BJ (cell line): Measurements from ENCODE around the gene SLC25A40. TPM values are rescaled to one million over a fixed set of nuclear protein-coding genes. Genes with fewer than 3 reads are reported as not detected.
A peak's percentile ranks its signal among the peaks of the same experiment; 100 is the strongest.
"Not testable (repeated sequence)": the region's sequence is repeated elsewhere in the genome, so short reads cannot be mapped to it uniquely, and the experiment has no call there.

Experiments used
- CTCF ChIA-PET: fragments of 350-600 bp; formaldehyde crosslinking; extraction: SDS; loops from one replicate; lab custom pipeline; 2021; ENCODE audit warnings: antibody characterized with exemption, inconsistent platforms; lab: Yijun Ruan, JAX
- POLR2A ChIA-PET: fragments of 300-600 bp; sonication (Branson Sonifier 250); formaldehyde crosslinking; extraction: SDS; loops from one replicate; lab custom pipeline; 2021; ENCODE audit warnings: antibody characterized with exemption; lab: Charles Lee
- DNase-seq: peaks from one replicate; pipeline ENCODE4 v3.0.0-alpha.2; 2011; ENCODE audit warnings: low read depth
- H3K27me3 ChIP-seq: 2 replicates; pipeline ENCODE4 v1.6.0; 2011; ENCODE audit warnings: low read length; ENCODE audit not compliant: control insufficient read depth, insufficient read depth
- H3K36me3 ChIP-seq: 2 replicates; pipeline ENCODE4 v1.5.1; 2011; ENCODE audit warnings: low read length; ENCODE audit not compliant: control insufficient read depth, insufficient read depth
- H3K4me3 ChIP-seq: 2 replicates; pipeline ENCODE4 v1.5.1; 2011; ENCODE audit warnings: low read depth, mild to moderate bottlenecking, control low read depth, low read length
- CTCF ChIP-seq: IDR thresholded peaks from 2 replicates; pipeline ENCODE4 v1.5.1; 2011; ENCODE audit warnings: low read depth, mild to moderate bottlenecking, control low read depth, inconsistent platforms, low read length, moderate library complexity; ENCODE audit not compliant: insufficient read depth
- polyA minus RNA-seq: library from RNA; depleted of rRNA, polyadenylated mRNA; stranded (reverse); fragments of >200 nt; gene quantifications from 2 replicates; pipeline ENCODE4 v1.2.3, GENCODE V29; 2011; rRNA and poly(A)+ RNA removed
- polyA plus RNA-seq: library from polyadenylated mRNA; depleted of rRNA; stranded (reverse); fragments of >200 nt; gene quantifications from 2 replicates; pipeline ENCODE4 v1.2.3, GENCODE V29; 2011; rRNA removed

The SLC25A40 gene
- polyA plus RNA-seq (5.5 and 7.5 TPM in 2 replicates), polyA minus RNA-seq (1.9 and 2.8 TPM in 2 replicates)

- peak; percentile 59 for DNase-seq
- H3K27me3 ChIP-seq: no peaks in the 10 kb centered on the region
- no peak for TF ChIP-seq CTCF
- CTCF ChIA-PET: no interaction called here
- no peaks in the 10 kb centered on the region for H3K36me3 ChIP-seq
- POLR2A ChIA-PET: no interaction called here
- peak within 1 kb of the TSS; percentile 82 for H3K4me3 ChIP-seq
Observed at GRCh38 chr7:87876040-87876868, at the start of gene SLC25A40, which contains the start of gene DBF4. TSS of gene SLC25A40 (minus strand) at chr7:87876360. CDS start at chr7:87858727, 17,633 bp downstream. TSS of gene DBF4 (plus strand) at chr7:87876493. CDS start at chr7:87876733, 240 bp downstream.

- POLR2A ChIA-PET, H3K4me3 ChIP-seq, CTCF ChIA-PET, DNase-seq, H3K27me3 ChIP-seq, H3K36me3 ChIP-seq: not testable (repeated sequence)
Observed at GRCh38 chr7:87922759-87923395, 46.7 kb upstream of the SLC25A40 start.

- ChIA-PET POLR2A (no interaction called here), CTCF (no interaction called here)
- no peaks in the 10 kb centered on the region for H3K36me3 ChIP-seq
- H3K4me3 ChIP-seq: no peak overlapping the region
- TF ChIP-seq CTCF: no peak
- DNase-seq: no peak
- no peaks in the 10 kb centered on the region for H3K27me3 ChIP-seq
Observed at GRCh38 chr7:87920578-87920977, 44.4 kb upstream of the SLC25A40 start.

- H3K27me3 ChIP-seq: no peaks in the 10 kb centered on the region
- ChIA-PET POLR2A (no interaction called here), CTCF (no interaction called here)
- DNase-seq: no peak
- no peaks in the 10 kb centered on the region for H3K36me3 ChIP-seq
- H3K4me3 ChIP-seq: no peak overlapping the region
- no peak for TF ChIP-seq CTCF
Observed at GRCh38 chr7:87919875-87920274, 43.7 kb upstream of the SLC25A40 start.

GRCh38 chr7:87918740-87919139 is 42.6 kb upstream of the SLC25A40 start:
- Histone ChIP-seq H3K36me3 (no peaks in the 10 kb centered on the region), H3K4me3 (no peak overlapping the region), H3K27me3 (no peaks in the 10 kb centered on the region)
- CTCF ChIA-PET: no interaction called here
- no peak for DNase-seq
- TF ChIP-seq CTCF: no peak
- POLR2A ChIA-PET: no interaction called here
